ENCODE results near the gene C2CD5. TPM values are rescaled to one million over a fixed set of nuclear protein-coding genes. Genes with fewer than 3 reads are reported as not detected.

C2CD5 gene
- total RNA-seq, 1 donor from 2014 or later, result 49.5 TPM

GRCh38 chr12:22518060-22518719 lies 26.2 kb downstream of the C2CD5 start:
- Mint-ChIP-seq H3K9me3 (no peaks in the 10 kb centered on the region), H3K36me3 (peaks cover 33% of the 10 kb centered on the region), H3K4me3 (no peak overlapping the region), H3K27me3 (no peaks in the 10 kb centered on the region), H3K4me1 (ENCODE audit: unreplicated experiment) (no peaks in the 10 kb centered on the region), H3K27ac (no peak overlapping the region)
- TF ChIP-seq, protein P1, sequence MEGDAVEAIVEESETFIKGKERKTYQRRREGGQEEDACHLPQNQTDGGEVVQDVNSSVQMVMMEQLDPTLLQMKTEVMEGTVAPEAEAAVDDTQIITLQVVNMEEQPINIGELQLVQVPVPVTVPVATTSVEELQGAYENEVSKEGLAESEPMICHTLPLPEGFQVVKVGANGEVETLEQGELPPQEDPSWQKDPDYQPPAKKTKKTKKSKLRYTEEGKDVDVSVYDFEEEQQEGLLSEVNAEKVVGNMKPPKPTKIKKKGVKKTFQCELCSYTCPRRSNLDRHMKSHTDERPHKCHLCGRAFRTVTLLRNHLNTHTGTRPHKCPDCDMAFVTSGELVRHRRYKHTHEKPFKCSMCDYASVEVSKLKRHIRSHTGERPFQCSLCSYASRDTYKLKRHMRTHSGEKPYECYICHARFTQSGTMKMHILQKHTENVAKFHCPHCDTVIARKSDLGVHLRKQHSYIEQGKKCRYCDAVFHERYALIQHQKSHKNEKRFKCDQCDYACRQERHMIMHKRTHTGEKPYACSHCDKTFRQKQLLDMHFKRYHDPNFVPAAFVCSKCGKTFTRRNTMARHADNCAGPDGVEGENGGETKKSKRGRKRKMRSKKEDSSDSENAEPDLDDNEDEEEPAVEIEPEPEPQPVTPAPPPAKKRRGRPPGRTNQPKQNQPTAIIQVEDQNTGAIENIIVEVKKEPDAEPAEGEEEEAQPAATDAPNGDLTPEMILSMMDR (conservative IDR thresholded peaks at IDR 0.05), result no peak
- DNase-seq (ENCODE audit: extremely low spot score, unreplicated experiment), result no peak

- TF ChIP-seq, protein P1 (conservative IDR thresholded peaks at IDR 0.05), result no peak
- H3K4me1 Mint-ChIP-seq (ENCODE audit: unreplicated experiment), result no peaks in the 10 kb centered on the region
- H3K36me3 Mint-ChIP-seq, result peaks cover 33% of the 10 kb centered on the region
- no peak for DNase-seq (ENCODE audit: extremely low spot score, unreplicated experiment)
- H3K4me3 Mint-ChIP-seq, result no peak overlapping the region
- H3K27me3 Mint-ChIP-seq, result no peaks in the 10 kb centered on the region
- H3K27ac Mint-ChIP-seq, result no peak overlapping the region
- no peaks in the 10 kb centered on the region for H3K9me3 Mint-ChIP-seq
These were observed 29.5 kb downstream of the C2CD5 start for GRCh38 chr12:22514875-22515274.

- Mint-ChIP-seq H3K27ac (no peak overlapping the region), H3K4me3 (no peak overlapping the region), H3K36me3 (peaks cover 41% of the 10 kb centered on the region), H3K9me3 (no peaks in the 10 kb centered on the region), H3K27me3 (no peaks in the 10 kb centered on the region), H3K4me1 (ENCODE audit: unreplicated experiment) (no peaks in the 10 kb centered on the region)
- DNase-seq (ENCODE audit: extremely low spot score, unreplicated experiment), result no peak
- TF ChIP-seq, protein P1 (conservative IDR thresholded peaks at IDR 0.05), result no peak
These were observed 38.5 kb downstream of the C2CD5 start for GRCh38 chr12:22505826-22506225.

DNA sequence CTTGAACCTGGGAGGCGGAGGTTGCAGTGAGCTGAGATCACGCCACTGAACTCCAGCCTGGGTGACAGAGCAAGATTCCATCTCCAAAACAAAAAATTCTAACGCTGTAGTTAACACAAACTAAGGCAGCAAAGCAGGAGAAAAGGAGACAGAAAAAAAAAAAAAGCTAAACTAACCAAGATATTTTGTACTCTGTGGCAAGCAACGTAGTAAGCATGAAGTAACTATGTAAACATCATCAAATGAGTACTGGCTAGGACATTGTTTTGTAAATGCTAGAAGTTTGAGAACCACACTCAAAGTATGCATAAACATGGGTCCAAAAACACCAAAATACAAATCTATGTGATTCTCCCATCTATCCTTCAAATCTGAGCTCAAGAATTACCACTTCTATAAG lies 44.2 kb downstream of the C2CD5 start:
- Mint-ChIP-seq H3K9me3 (no peaks in the 10 kb centered on the region), H3K4me1 (ENCODE audit: unreplicated experiment) (no peaks in the 10 kb centered on the region), H3K27ac (no peak overlapping the region), H3K36me3 (peaks cover 15% of the 10 kb centered on the region), H3K4me3 (no peak overlapping the region), H3K27me3 (no peaks in the 10 kb centered on the region)
- DNase-seq (ENCODE audit: extremely low spot score, unreplicated experiment), result no peak
- TF ChIP-seq, protein P1 (conservative IDR thresholded peaks at IDR 0.05), result no peak

- H3K9me3 Mint-ChIP-seq, result no peaks in the 10 kb centered on the region
- no peak overlapping the region for H3K27ac Mint-ChIP-seq
- no peaks in the 10 kb centered on the region for H3K27me3 Mint-ChIP-seq
- H3K36me3 Mint-ChIP-seq, result peaks cover 12% of the 10 kb centered on the region
- no peak overlapping the region for H3K4me3 Mint-ChIP-seq
- TF ChIP-seq, protein P1 (conservative IDR thresholded peaks at IDR 0.05), result no peak
- DNase-seq (ENCODE audit: extremely low spot score, unreplicated experiment), result no peak
- H3K4me1 Mint-ChIP-seq (ENCODE audit: unreplicated experiment), result no peaks in the 10 kb centered on the region
These were observed 44.9 kb downstream of the C2CD5 start for GRCh38 chr12:22499445-22499844.
